GM21515 (cell line): Measurements from ENCODE around the gene FCAMR.

ENCODE experiments used
- ATAC-seq: cut with Tn5 transposase; IDR thresholded peaks from one replicate; pipeline ENCODE4 v1.9.1; 2021; ENCODE audit not compliant: unreplicated experiment

The FCAMR gene

GRCh38 chr1:206911064-206911663 is 59.1 kb downstream of the FCAMR start:
- ATAC-seq, result no peak

GRCh38 chr1:206909883-206910318 is 60.4 kb downstream of the FCAMR start:
- no peak for ATAC-seq

- no peak for ATAC-seq
Observed at GRCh38 chr1:206909161-206909882, 60.9 kb downstream of the FCAMR start.

- no peak for ATAC-seq
Observed at GRCh38 chr1:206908038-206908437, 62.2 kb downstream of the FCAMR start.
